GM12878 (cell line): ENCODE measurements around the gene LCE3E. TPM values are rescaled to one million over a fixed set of nuclear protein-coding genes. Genes with fewer than 3 reads are reported as not detected.

Source experiments
- ATAC-seq: fragments of 200-7000 bp; cut with Tn5 transposase; 3 replicates; pipeline ENCODE4 v1.9.1; 2020; ENCODE audit warnings: mild to moderate bottlenecking, moderate library complexity
- BruUV-seq: library from RNA; stranded (reverse); fragments of 400-500 nt; replicated peaks from 2 replicates; lab custom pipeline; 2021; lab: Mats Ljungman, UMichigan
- CTCF ChIA-PET: fragments of 300-600 bp; sonication (Branson Sonifier 250); formaldehyde crosslinking; extraction: SDS; loops from one replicate; lab custom pipeline; 2021; ENCODE audit warnings: inconsistent platforms; lab: Yijun Ruan, JAX
- POLR2A ChIA-PET: fragments of 350-600 bp; formaldehyde crosslinking; extraction: SDS; loops from one replicate; lab custom pipeline; 2021; ENCODE audit warnings: inconsistent platforms; lab: Charles Lee
- RAD21 ChIA-PET: fragments of 300-600 bp; sonication (Branson Sonifier 250); formaldehyde crosslinking; loops from one replicate; lab custom pipeline; 2023; ENCODE audit warnings: antibody characterized with exemption; ENCODE audit not compliant: unreplicated experiment; lab: Charles Lee
- SMC1A ChIA-PET: fragments of 300-600 bp; sonication (Branson Sonifier 250); formaldehyde crosslinking; loops from one replicate; lab custom pipeline; 2023; ENCODE audit not compliant: unreplicated experiment, uncharacterized antibody; lab: Charles Lee
- DNase-seq: peaks from one replicate; pipeline ENCODE4 v3.0.0-alpha.2; 2011; ENCODE audit warnings: low read depth, low spot score
- FAIRE-seq: peaks from 3 replicates; lab custom pipeline; 2011; peaks lifted over from hg19 to GRCh38; lab: Jason Lieb, UNC
- H2AFZ ChIP-seq: 2 replicates; pipeline ENCODE4 v1.6.0; 2011; ENCODE audit warnings: low read depth, low read length, control low read depth; ENCODE audit not compliant: control insufficient read depth
- H3K27ac ChIP-seq: 2 replicates; pipeline ENCODE4 v1.5.1; 2011; ENCODE audit warnings: control low read depth; ENCODE audit not compliant: control insufficient read depth, insufficient read depth
- H3K27me3 ChIP-seq, 2 experiments: replicated peaks in 1 of 2; 2 replicates each; pipeline versions ENCODE4 v1.6.0 to v1.6.1; 2011; ENCODE audit warnings: low read length in 1 of 2; ENCODE audit not compliant: control insufficient read depth in 2 of 2, insufficient read depth in 2 of 2
- H3K36me3 ChIP-seq, 2 experiments: 2 replicates each; pipeline ENCODE4 v1.5.1; 2011; ENCODE audit warnings: low read length in 1 of 2; ENCODE audit not compliant: control insufficient read depth in 2 of 2, insufficient read depth in 2 of 2
- H3K4me1 ChIP-seq: 2 replicates; pipeline ENCODE4 v1.6.1; 2011; ENCODE audit warnings: mild to moderate bottlenecking, low read length, moderate library complexity, mixed read lengths; ENCODE audit not compliant: control insufficient read depth, insufficient read depth
- H3K4me2 ChIP-seq: 2 replicates; pipeline ENCODE4 v1.6.0; 2011; ENCODE audit warnings: control low read depth; ENCODE audit not compliant: control insufficient read depth, insufficient read depth
- H3K4me3 ChIP-seq: fragments of 200-600 bp; sonication (generic); 2 replicates; pipeline ENCODE4 v1.5.1; 2016
- H3K79me2 ChIP-seq: 2 replicates; pipeline ENCODE4 v1.6.0; 2011; ENCODE audit warnings: low read length; ENCODE audit not compliant: control insufficient read depth, insufficient read depth
- H3K9ac ChIP-seq: 2 replicates; pipeline ENCODE4 v1.8.0; 2011; ENCODE audit warnings: low read length, control low read depth, mixed read lengths; ENCODE audit not compliant: control insufficient read depth, insufficient read depth
- H3K9me3 ChIP-seq: replicated peaks from 3 replicates; pipeline ENCODE4 v1.5.1; 2011; ENCODE audit warnings: mild to moderate bottlenecking, low read length; ENCODE audit not compliant: control insufficient read depth, insufficient read depth
- H4K20me1 ChIP-seq: 2 replicates; pipeline ENCODE4 v1.6.0; 2011; ENCODE audit not compliant: control insufficient read depth, insufficient read depth
- CREM ChIP-seq: IDR thresholded peaks from 2 replicates; pipeline ENCODE4 v1.6.1; 2014; ENCODE audit warnings: antibody characterized with exemption, low read depth
- E2F4 ChIP-seq: IDR thresholded peaks from 2 replicates; pipeline ENCODE4 v1.6.1; 2012; ENCODE audit warnings: low read depth, low read length, improper control_type of control experiment
- IKZF2 ChIP-seq, 2 experiments: fragments of 450-650 bp; IDR thresholded peaks; 2 replicates each; pipeline ENCODE4 v1.6.1; 2017; ENCODE audit warnings: mild to moderate bottlenecking in 2 of 2, moderate library complexity in 2 of 2
- KAT2A ChIP-seq: conservative IDR thresholded peaks from 2 replicates; pipeline ENCODE4 v1.6.1; 2011; ENCODE audit warnings: low read depth, low read length; ENCODE audit not compliant: control insufficient read depth
- NKRF ChIP-seq: fragments of 450-650 bp; conservative IDR thresholded peaks from 2 replicates; pipeline ENCODE4 v1.6.1; 2017; ENCODE audit warnings: mild to moderate bottlenecking, moderate library complexity
- PRDM15 ChIP-seq: fragments of 450-650 bp; formaldehyde crosslinking; IDR thresholded peaks from 2 replicates; pipeline ENCODE4 v1.4.0; 2020; ENCODE audit warnings: mild to moderate bottlenecking, moderate library complexity
- TCF7 ChIP-seq: IDR thresholded peaks from 2 replicates; pipeline ENCODE4 v1.6.1; 2014; ENCODE audit warnings: antibody characterized with exemption, borderline replicate concordance
- ZNF217 ChIP-seq: fragments of 450-650 bp; IDR thresholded peaks from 2 replicates; pipeline ENCODE4 v1.6.1; 2017; ENCODE audit warnings: antibody characterized with exemption, mild to moderate bottlenecking
- WGBS: methylation state at CpG from one replicate; pipeline ENCODE4 v1.1.6; 2016; ENCODE audit warnings: low lambda C conversion rate; ENCODE audit not compliant: insufficient replicate concordance, insufficient coverage; ENCODE audit errors: missing lambda C conversion rate; 5-methylcytosine and 5-hydroxymethylcytosine counted together
- in situ Hi-C: fragments of 300-500 bp; cut with MboI; formaldehyde crosslinking; loops from 9 replicates; pipeline ENCODE4 v1.14.3; 2018; ENCODE audit warnings: mixed read lengths
- intact Hi-C: fragments of 100-400 bp; cut with micrococcal nuclease; formaldehyde crosslinking; loops from one replicate; pipeline ENCODE4 v1.14.2; 2022; ENCODE audit not compliant: unreplicated experiment
- polyA plus RNA-seq, 11 experiments: library from polyadenylated mRNA; depleted of rRNA in 4 of 11; unstranded in 6 of 11; stranded (reverse) in 5 of 11; fragments of >200 nt; fragmentation: Nextera tagmentation in 4 of 11; fragmentation: Illumina TruSeq in 1 of 11; extraction: Ambion mirVana in 4 of 11; extraction: Trizol in 1 of 11; gene quantifications; 1 replicate in 1 of 11; 2 replicates in 10 of 11; pipeline versions ENCODE4 v1.2.1 to v1.2.3, GENCODE V29; 2011 to 2016; ENCODE audit warnings: inconsistent platforms in 2 of 11, missing spikeins in 2 of 11, low read depth in 1 of 11
- total RNA-seq, 4 experiments: library from RNA; depleted of rRNA in 3 of 4; stranded (reverse); fragments of >200 nt in 3 of 4; fragmentation: Illumina TruSeq in 1 of 4; extraction: Trizol in 1 of 4; gene quantifications; 2 replicates each; pipeline versions ENCODE4 v1.2.1 to v1.2.3, GENCODE V29; 2013 to 2021

LCE3E gene
- total and polyA plus RNA-seq, 10 of the 15 experiments (the other 5 are each of a cell fraction or from before 2014, with no cell fraction given), result not detected

- POLR2A ChIA-PET, result no interaction called here
- no peak for TF ChIP-seq E2F4
- TF ChIP-seq CREM, result no peak
- no peak for TF ChIP-seq IKZF2 (IDR thresholded peaks at IDR 0.05)
- TF ChIP-seq, all 136 proteins: peak for 0
- no peaks in the 10 kb centered on the region for H4K20me1 ChIP-seq
- no peak overlapping the region for H3K27ac ChIP-seq
- ATAC-seq (no peak), FAIRE-seq (no peak), DNase-seq (no peak)
- intact Hi-C loops, result no loop called here
- no peaks in the 10 kb centered on the region for H3K27me3 ChIP-seq
- BruUV-seq, result no TSS peak
- H3K9me3 ChIP-seq, result peaks cover 2% of the 10 kb centered on the region; the same call in 1 of the 3 replicates
- no peaks in the 10 kb centered on the region for H3K79me2 ChIP-seq
- ChIA-PET RAD21 (no interaction called here), SMC1A (no interaction called here), CTCF (no interaction called here)
- no peak overlapping the region for H2AFZ ChIP-seq
- WGBS, result 42% methylated on average over 12 of the region's 14 CpGs
- H3K4me2 ChIP-seq, result no peak overlapping the region
- H3K4me1 ChIP-seq, result no peaks in the 10 kb centered on the region
- no peak overlapping the region for H3K9ac ChIP-seq
- no peak overlapping the region for H3K4me3 ChIP-seq
- in situ Hi-C loops, result no loop called here
- H3K36me3 ChIP-seq, result no peaks in the 10 kb centered on the region
Observed at GRCh38 chr1:152565535-152566215, 905 bp downstream of the LCE3E start.

- BruUV-seq, result no TSS peak
- peaks cover under 1% of the 10 kb centered on the region; the same call in 1 of the 3 replicates for H3K9me3 ChIP-seq
- TF ChIP-seq ZNF217, result no peak
- no peak for TF ChIP-seq TCF7
- no peak for TF ChIP-seq NKRF
- TF ChIP-seq KAT2A, result no peak
- TF ChIP-seq PRDM15, result no peak
Observed at GRCh38 chr1:152565115-152565514, 1.5 kb downstream of the LCE3E start.

More at GRCh38 chr1:152565115-152565514, 1.5 kb downstream of the LCE3E start:
- ChIA-PET SMC1A (no interaction called here), RAD21 (no interaction called here), CTCF (interaction anchor here (0.9 kb wide), 1 partner anchor 107 kb away, joined by 3 read pairs; no protein-coding TSS in a partner anchor), POLR2A (no interaction called here)
- ATAC-seq (no peak), FAIRE-seq (no peak), DNase-seq (no peak)
- Histone ChIP-seq H3K36me3 (no peaks in the 10 kb centered on the region), H3K27ac (no peak overlapping the region), H3K79me2 (no peaks in the 10 kb centered on the region), H3K4me3 (no peak overlapping the region), H2AFZ (no peak overlapping the region), H3K4me1 (no peaks in the 10 kb centered on the region), H3K4me2 (no peak overlapping the region), H4K20me1 (no peaks in the 10 kb centered on the region), H3K9ac (no peak overlapping the region), H3K27me3 (no peaks in the 10 kb centered on the region)
- intact Hi-C loops, result no loop called here
- in situ Hi-C loops, result no loop called here
- WGBS, result 7% methylated on average over 2 of the region's 2 CpGs
